ENCODE results near the gene LY6G6F.
A peak's percentile ranks its signal among the peaks of the same experiment; 100 is the strongest.
"Not testable (repeated sequence)": the region's sequence is repeated elsewhere in the genome, so short reads cannot be mapped to it uniquely, and the experiment has no call there.

LY6G6F gene

DNA sequence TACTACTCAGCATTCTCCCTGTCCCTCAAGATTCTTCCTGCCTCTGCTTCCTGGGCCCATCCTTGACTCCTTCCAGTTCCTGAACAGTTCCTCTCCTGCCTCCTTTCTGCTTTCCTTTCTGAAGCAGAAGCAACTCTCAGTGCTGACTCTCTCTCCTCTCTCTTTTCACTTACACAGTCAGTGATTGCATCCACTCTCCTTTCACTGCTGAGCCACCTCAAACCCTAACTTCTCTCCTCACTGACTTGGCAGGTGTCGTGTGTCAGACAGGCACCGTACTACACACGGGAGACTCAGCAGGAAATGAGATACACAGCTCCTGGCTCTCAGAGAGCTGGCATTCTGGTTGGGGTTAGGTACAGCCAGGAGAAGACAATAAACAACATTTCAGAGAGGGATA is 9.1 kb upstream of the LY6G6F start:
- Histone ChIP-seq H3K36me3 (ENCODE audit: control insufficient read depth, insufficient read depth, low read length) (no peaks in the 10 kb centered on the region), H3K9me3 (ENCODE audit: control insufficient read depth, low read length) (no peaks in the 10 kb centered on the region), H3K4me1 (ENCODE audit: control insufficient read depth, insufficient read depth, low read length) (peaks cover 11% of the 10 kb centered on the region), H3K4me3 (ENCODE audit: low read length) (no peak overlapping the region), H3K9ac (ENCODE audit: low read length) (no peak overlapping the region), H3K27me3 (ENCODE audit: control insufficient read depth, insufficient read depth, low read length) (no peaks in the 10 kb centered on the region)

- no peaks in the 10 kb centered on the region for H3K36me3 ChIP-seq (ENCODE audit: control insufficient read depth, insufficient read depth, low read length)
- H3K4me1 ChIP-seq (ENCODE audit: control insufficient read depth, insufficient read depth, low read length): peaks cover 18% of the 10 kb centered on the region
- H3K4me3 ChIP-seq (ENCODE audit: low read length): no peak overlapping the region
- no peaks in the 10 kb centered on the region for H3K27me3 ChIP-seq (ENCODE audit: control insufficient read depth, insufficient read depth, low read length)
- no peaks in the 10 kb centered on the region for H3K9me3 ChIP-seq (ENCODE audit: control insufficient read depth, low read length)
- no peak overlapping the region for H3K9ac ChIP-seq (ENCODE audit: low read length)
Measured at GRCh38 chr6:31700740-31701401, 5.8 kb upstream of the LY6G6F start.

DNA sequence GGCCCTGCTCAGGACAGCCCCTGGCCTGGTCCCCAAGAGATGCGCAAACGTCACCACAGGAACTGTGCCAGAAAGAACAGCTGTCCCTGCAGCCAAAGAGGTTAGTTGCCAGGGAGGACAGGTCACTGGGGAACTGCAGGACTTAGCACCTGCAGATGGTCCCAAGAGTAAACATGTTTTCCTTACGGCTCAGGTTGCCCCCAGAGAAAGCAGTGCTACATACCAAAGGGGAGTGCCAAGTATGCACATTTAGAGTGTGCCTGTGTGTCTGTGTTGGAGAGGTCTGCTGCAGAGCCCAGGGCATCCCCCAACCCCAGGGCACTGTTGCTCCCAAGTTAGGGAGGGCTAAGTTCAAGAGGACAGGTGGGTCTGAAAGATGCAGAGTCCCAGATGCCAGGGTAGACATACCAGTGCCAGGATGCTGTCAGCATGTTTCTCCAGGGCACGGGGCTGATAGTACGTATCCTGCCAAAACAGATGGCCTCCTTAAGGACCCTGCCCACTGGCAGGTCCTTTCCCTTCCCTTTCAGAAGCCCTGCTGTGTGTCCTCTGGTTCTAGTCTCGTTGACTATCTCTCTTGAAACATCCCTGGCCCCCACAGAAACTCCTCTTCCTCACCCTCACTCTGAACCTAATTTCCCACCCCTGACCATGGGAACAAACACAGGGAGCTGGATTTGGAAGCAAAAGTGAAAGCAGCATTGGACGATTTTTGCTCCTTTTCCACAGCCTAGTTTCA is 4.8 kb upstream of the LY6G6F start:
- H3K9ac ChIP-seq (ENCODE audit: low read length): peak overlapping the region; percentile 82
- no peaks in the 10 kb centered on the region for H3K9me3 ChIP-seq (ENCODE audit: control insufficient read depth, low read length)
- H3K27me3 ChIP-seq (ENCODE audit: control insufficient read depth, insufficient read depth, low read length): no peaks in the 10 kb centered on the region
- H3K4me3 ChIP-seq (ENCODE audit: low read length): peak overlapping the region; percentile 47
- peaks cover 18% of the 10 kb centered on the region for H3K4me1 ChIP-seq (ENCODE audit: control insufficient read depth, insufficient read depth, low read length)
- no peaks in the 10 kb centered on the region for H3K36me3 ChIP-seq (ENCODE audit: control insufficient read depth, insufficient read depth, low read length)

DNA sequence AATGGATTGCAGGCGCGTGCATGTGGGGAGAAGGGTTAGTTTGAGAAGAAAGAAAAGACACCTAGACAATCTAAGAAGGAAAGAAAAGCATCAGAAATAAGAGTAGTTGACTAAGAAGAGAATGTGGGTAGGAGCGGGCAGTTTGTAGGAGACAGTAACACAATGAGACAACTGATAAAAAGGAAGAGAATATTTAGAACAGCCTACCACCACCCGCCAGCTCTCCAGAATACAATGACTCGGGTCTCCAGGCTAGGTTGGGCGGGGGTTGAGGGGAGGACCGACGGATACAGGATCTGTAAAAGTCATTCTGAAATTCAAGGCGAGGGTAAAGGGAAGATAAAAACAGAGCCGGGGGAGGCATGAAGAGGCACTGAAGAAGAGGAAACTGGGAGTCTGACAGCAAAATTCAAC is 4.3 kb upstream of the LY6G6F start:
- peak overlapping the region; percentile 82 for H3K9ac ChIP-seq (ENCODE audit: low read length)
- H3K36me3 ChIP-seq (ENCODE audit: control insufficient read depth, insufficient read depth, low read length): no peaks in the 10 kb centered on the region
- no peaks in the 10 kb centered on the region for H3K27me3 ChIP-seq (ENCODE audit: control insufficient read depth, insufficient read depth, low read length)
- H3K4me1 ChIP-seq (ENCODE audit: control insufficient read depth, insufficient read depth, low read length): peaks cover 18% of the 10 kb centered on the region
- no peaks in the 10 kb centered on the region for H3K9me3 ChIP-seq (ENCODE audit: control insufficient read depth, low read length)
- peak overlapping the region; percentile 47 for H3K4me3 ChIP-seq (ENCODE audit: low read length)

DNA sequence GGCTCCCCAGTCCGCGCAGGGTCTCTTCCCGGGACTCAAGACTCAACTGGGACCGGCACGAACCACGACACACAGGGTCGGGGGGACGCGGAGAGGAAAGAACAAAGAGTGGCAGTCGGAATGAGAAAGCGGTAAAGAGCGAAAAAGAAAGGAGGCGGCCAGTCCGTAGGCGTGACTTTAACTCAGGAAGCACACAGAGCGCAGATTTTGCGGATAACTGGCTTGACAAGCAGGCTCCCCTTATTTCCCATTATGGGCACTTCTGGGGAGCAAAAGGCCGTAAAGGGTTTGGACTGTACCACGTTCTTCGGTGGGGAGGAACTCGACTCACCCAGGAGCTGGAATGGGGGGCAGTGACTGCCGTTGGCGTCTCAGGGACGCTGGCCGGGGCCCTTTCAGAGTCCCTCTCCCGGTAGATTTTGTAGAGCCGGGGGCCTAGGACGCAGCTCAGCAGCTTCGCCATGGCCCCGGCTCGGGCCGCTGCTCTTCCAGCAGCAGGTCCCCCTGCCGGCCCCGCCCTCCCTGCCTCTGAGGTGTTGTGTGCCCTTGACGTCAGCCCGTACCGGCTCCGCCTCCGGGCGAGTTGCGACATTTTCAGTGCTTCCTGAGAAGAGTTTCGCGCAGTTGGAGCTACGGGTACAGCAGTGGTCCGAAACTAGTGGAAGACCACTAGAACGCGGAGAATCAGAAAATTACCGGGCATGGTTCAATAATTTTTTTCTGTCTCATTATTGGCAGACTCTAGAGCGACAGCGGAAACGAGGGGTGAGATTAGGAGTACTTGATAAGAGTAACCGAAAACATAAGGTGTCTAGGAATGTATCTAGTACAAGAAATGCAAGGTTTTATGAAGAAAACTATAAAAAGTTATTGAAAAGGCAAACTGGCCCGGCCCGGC is 3.6 kb upstream of the LY6G6F start, which contains the start of gene ABHD16A:
Gene ABHD16A (minus strand): TSS at position 506 of the 898 bp plus-strand sequence. CDS start 43 bp downstream, at position 463.
- Histone ChIP-seq H3K36me3 (ENCODE audit: control insufficient read depth, insufficient read depth, low read length) (no peaks in the 10 kb centered on the region), H3K4me3 (ENCODE audit: low read length) (peak within 1 kb of the TSS; percentile 47), H3K9ac (ENCODE audit: low read length) (peak within 1 kb of the TSS; percentile 82), H3K4me1 (ENCODE audit: control insufficient read depth, insufficient read depth, low read length) (peaks cover 18% of the 10 kb centered on the region), H3K9me3 (ENCODE audit: control insufficient read depth, low read length) (no peaks in the 10 kb centered on the region), H3K27me3 (ENCODE audit: control insufficient read depth, insufficient read depth, low read length) (no peaks in the 10 kb centered on the region)

- H3K27me3 ChIP-seq (ENCODE audit: control insufficient read depth, insufficient read depth, low read length): no peaks in the 10 kb centered on the region
- H3K9ac ChIP-seq (ENCODE audit: low read length): no peak overlapping the region
- no peaks in the 10 kb centered on the region for H3K36me3 ChIP-seq (ENCODE audit: control insufficient read depth, insufficient read depth, low read length)
- peaks cover 24% of the 10 kb centered on the region for H3K4me1 ChIP-seq (ENCODE audit: control insufficient read depth, insufficient read depth, low read length)
- H3K4me3 ChIP-seq (ENCODE audit: low read length): no peak overlapping the region
- no peaks in the 10 kb centered on the region for H3K9me3 ChIP-seq (ENCODE audit: control insufficient read depth, low read length)
Measured at GRCh38 chr6:31705931-31706330, 735 bp upstream of the LY6G6F start.

- no peak overlapping the region for H3K9ac ChIP-seq (ENCODE audit: low read length)
- no peaks in the 10 kb centered on the region for H3K9me3 ChIP-seq (ENCODE audit: control insufficient read depth, low read length)
Measured at GRCh38 chr6:31707701-31708100, 1.0 kb downstream of the LY6G6F start.

DNA sequence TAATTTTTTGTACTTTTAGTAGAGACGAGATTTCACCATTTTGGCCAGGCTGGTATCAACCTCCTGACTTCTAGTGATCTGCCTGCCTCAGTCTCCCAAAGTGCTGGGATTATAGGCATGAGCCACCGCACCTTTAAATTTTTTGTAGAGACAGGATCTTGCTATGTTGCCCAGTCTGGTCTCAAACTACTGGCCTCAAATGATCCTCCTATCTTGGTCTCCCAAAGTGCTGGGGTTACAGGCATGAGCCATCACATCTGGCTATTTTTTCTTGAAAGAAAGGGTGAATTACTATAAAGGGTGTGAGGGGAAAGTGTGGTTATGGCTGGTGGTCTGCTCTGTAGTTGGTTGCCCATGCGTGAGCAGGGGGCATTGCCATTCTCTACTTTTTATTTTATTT is 1.6 kb downstream of the LY6G6F start:
- H3K36me3 ChIP-seq (ENCODE audit: control insufficient read depth, insufficient read depth, low read length): no peaks in the 10 kb centered on the region
- H3K9me3 ChIP-seq (ENCODE audit: control insufficient read depth, low read length): no peaks in the 10 kb centered on the region
- peaks cover 25% of the 10 kb centered on the region for H3K4me1 ChIP-seq (ENCODE audit: control insufficient read depth, insufficient read depth, low read length)
- no peak overlapping the region for H3K4me3 ChIP-seq (ENCODE audit: low read length)
- H3K27me3 ChIP-seq (ENCODE audit: control insufficient read depth, insufficient read depth, low read length): no peaks in the 10 kb centered on the region
- no peak overlapping the region for H3K9ac ChIP-seq (ENCODE audit: low read length)

More at GRCh38 chr6:31707701-31708100, 1.0 kb downstream of the LY6G6F start:
- no peak overlapping the region for H3K4me3 ChIP-seq (ENCODE audit: low read length)
- no peaks in the 10 kb centered on the region for H3K27me3 ChIP-seq (ENCODE audit: control insufficient read depth, insufficient read depth, low read length)
- no peaks in the 10 kb centered on the region for H3K36me3 ChIP-seq (ENCODE audit: control insufficient read depth, insufficient read depth, low read length)
- peaks cover 25% of the 10 kb centered on the region for H3K4me1 ChIP-seq (ENCODE audit: control insufficient read depth, insufficient read depth, low read length)

- H3K9ac ChIP-seq (ENCODE audit: low read length); H3K27me3 ChIP-seq (ENCODE audit: control insufficient read depth, insufficient read depth, low read length); H3K9me3 ChIP-seq (ENCODE audit: control insufficient read depth, low read length); H3K36me3 ChIP-seq (ENCODE audit: control insufficient read depth, insufficient read depth, low read length); H3K4me3 ChIP-seq (ENCODE audit: low read length): not testable (repeated sequence)
- peaks cover 22% of the 10 kb centered on the region for H3K4me1 ChIP-seq (ENCODE audit: control insufficient read depth, insufficient read depth, low read length)
Measured at GRCh38 chr6:31709157-31709556, 2.5 kb downstream of the LY6G6F start.

DNA sequence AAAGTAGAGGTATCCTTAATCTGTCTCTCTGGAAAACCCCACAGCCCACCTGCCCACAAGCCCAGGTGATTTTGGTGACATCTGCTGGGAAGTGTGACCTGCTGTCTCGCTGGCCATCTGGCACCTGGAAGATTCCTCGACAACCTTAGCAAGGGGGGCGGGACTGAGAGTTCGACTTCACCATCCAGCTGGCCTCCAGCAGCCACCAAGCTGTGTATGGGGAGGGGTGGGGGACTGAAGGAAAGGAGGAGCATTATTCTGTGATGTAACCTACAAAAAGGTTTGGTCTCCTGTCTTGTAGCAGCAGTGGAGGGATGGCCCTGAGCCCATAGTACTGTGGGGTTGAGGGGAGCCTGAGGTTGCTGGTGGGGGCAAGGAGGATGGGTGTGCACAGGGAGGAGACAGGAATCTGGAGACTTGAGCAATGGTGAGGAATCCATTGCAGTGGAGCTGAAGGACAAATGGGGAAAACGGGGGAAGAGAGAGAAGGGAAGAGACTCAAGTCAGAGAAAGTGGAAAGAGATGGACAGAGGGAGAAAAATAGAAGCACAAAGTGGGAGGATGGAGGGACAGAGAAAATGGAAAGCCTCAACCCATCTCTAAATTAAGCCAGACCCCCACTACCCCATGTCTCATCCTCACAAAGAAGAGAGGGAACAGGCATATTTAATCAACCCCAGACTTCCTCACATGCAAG is 4.0 kb downstream of the LY6G6F start:
- Histone ChIP-seq H3K36me3 (ENCODE audit: control insufficient read depth, insufficient read depth, low read length) (no peaks in the 10 kb centered on the region), H3K4me1 (ENCODE audit: control insufficient read depth, insufficient read depth, low read length) (peaks cover 26% of the 10 kb centered on the region), H3K27me3 (ENCODE audit: control insufficient read depth, insufficient read depth, low read length) (no peaks in the 10 kb centered on the region), H3K9me3 (ENCODE audit: control insufficient read depth, low read length) (no peaks in the 10 kb centered on the region), H3K9ac (ENCODE audit: low read length) (no peak overlapping the region), H3K4me3 (ENCODE audit: low read length) (no peak overlapping the region)

GRCh38 chr6:31711233-31711632 is 4.6 kb downstream of the LY6G6F start:
- H3K4me1 ChIP-seq (ENCODE audit: control insufficient read depth, insufficient read depth, low read length): peaks cover 26% of the 10 kb centered on the region
- H3K9me3 ChIP-seq (ENCODE audit: control insufficient read depth, low read length): no peaks in the 10 kb centered on the region
- H3K27me3 ChIP-seq (ENCODE audit: control insufficient read depth, insufficient read depth, low read length): no peaks in the 10 kb centered on the region
- H3K36me3 ChIP-seq (ENCODE audit: control insufficient read depth, insufficient read depth, low read length): no peaks in the 10 kb centered on the region
- H3K9ac ChIP-seq (ENCODE audit: low read length): no peak overlapping the region
- no peak overlapping the region for H3K4me3 ChIP-seq (ENCODE audit: low read length)

Measured in mucosa of stomach (tissue), 1 donor.